H1 (cell line): ENCODE results near the gene CPM. TPM values are rescaled to one million over a fixed set of nuclear protein-coding genes. Genes with fewer than 3 reads are reported as not detected.

Experiments
- CTCF ChIA-PET: fragments of 300-600 bp; sonication (Branson Sonifier 250); formaldehyde crosslinking; loops from one replicate; lab custom pipeline; 2021; ENCODE audit not compliant: partially characterized antibody; lab: Charles Lee
- POLR2A ChIA-PET: fragments of 300-600 bp; sonication (Branson Sonifier 250); formaldehyde crosslinking; loops from one replicate; lab custom pipeline; 2021; ENCODE audit warnings: inconsistent platforms; ENCODE audit not compliant: partially characterized antibody; lab: Charles Lee
- DNase-seq, 2 experiments: peaks; one replicate each; pipeline versions ENCODE4 v3.0.0 to v3.0.0-alpha.2; 2010 to 2022; ENCODE audit warnings: low spot score in 2 of 2, low read depth in 1 of 2, mixed read lengths in 1 of 2
- FAIRE-seq: peaks from 2 replicates; lab custom pipeline; 2011; peaks lifted over from hg19 to GRCh38; lab: Jason Lieb, UNC
- H2AFZ ChIP-seq: 2 replicates; pipeline ENCODE4 v1.8.1; 2012; ENCODE audit warnings: low read length, inconsistent platforms
- H2AK5ac ChIP-seq: 2 replicates; pipeline ENCODE4 v1.6.1; 2013; ENCODE audit warnings: low read depth, low read length
- H2BK120ac ChIP-seq: replicated peaks from 2 replicates; pipeline ENCODE3; 2013; ENCODE audit warnings: low read depth, low read length, inconsistent platforms
- H2BK12ac ChIP-seq: 2 replicates; pipeline ENCODE4 v1.6.1; 2013; ENCODE audit warnings: low read depth, low read length
- H2BK15ac ChIP-seq: 2 replicates; pipeline ENCODE4 v1.6.1; 2013; ENCODE audit warnings: low read length
- H2BK20ac ChIP-seq: 2 replicates; pipeline ENCODE4 v1.6.1; 2013; ENCODE audit warnings: low read length
- H2BK5ac ChIP-seq: 2 replicates; pipeline ENCODE4 v1.6.1; 2013; ENCODE audit warnings: low read depth, low read length
- H3K14ac ChIP-seq: 2 replicates; pipeline ENCODE4 v1.6.1; 2013; ENCODE audit warnings: inconsistent platforms; ENCODE audit not compliant: insufficient read length
- H3K18ac ChIP-seq: 2 replicates; pipeline ENCODE4 v1.6.1; 2013; ENCODE audit warnings: low read length; ENCODE audit errors: extremely low read depth
- H3K23ac ChIP-seq: 2 replicates; pipeline ENCODE4 v1.6.1; 2013; ENCODE audit warnings: inconsistent platforms; ENCODE audit not compliant: insufficient read length
- H3K23me2 ChIP-seq: 2 replicates; pipeline ENCODE4 v1.6.1; 2013; ENCODE audit warnings: low read depth, low read length
- H3K27ac ChIP-seq: 2 replicates; pipeline ENCODE4 v1.6.1; 2011; ENCODE audit warnings: low read depth, low read length, inconsistent platforms
- H3K27me3 ChIP-seq, 4 experiments: replicated peaks in 1 of 4; 1 replicate in 1 of 4; 2 replicates in 3 of 4; pipeline versions ENCODE4 v1.6.1 to v1.8.1; 2011 to 2013; ENCODE audit warnings: low read length in 3 of 4, mild to moderate bottlenecking in 3 of 4, inconsistent platforms in 2 of 4, mixed read lengths in 2 of 4, moderate library complexity in 1 of 4; ENCODE audit not compliant: control insufficient read depth in 3 of 4, insufficient read depth in 3 of 4; ENCODE audit errors: extremely low read depth in 1 of 4
- H3K36me3 ChIP-seq, 4 experiments: 2 replicates each; pipeline versions ENCODE4 v1.6.1 to v1.8.1; 2011 to 2013; ENCODE audit warnings: mild to moderate bottlenecking in 4 of 4, low read length in 3 of 4, moderate library complexity in 2 of 4, control low read depth in 1 of 4, inconsistent platforms in 1 of 4; ENCODE audit not compliant: insufficient read depth in 4 of 4, control insufficient read depth in 2 of 4
- H3K4ac ChIP-seq: replicated peaks from 2 replicates; pipeline ENCODE3; 2013; ENCODE audit warnings: low read length, low read depth, mixed read lengths, inconsistent platforms; ENCODE audit not compliant: insufficient read length
- H3K4me1 ChIP-seq, 4 experiments: replicated peaks in 1 of 4; 1 replicate in 1 of 4; 2 replicates in 3 of 4; pipeline versions ENCODE4 v1.6.1 to v1.8.1; 2011 to 2013; ENCODE audit warnings: low read length in 3 of 4, inconsistent platforms in 2 of 4, mixed read lengths in 1 of 4; ENCODE audit not compliant: insufficient read depth in 4 of 4, control insufficient read depth in 3 of 4
- H3K4me2 ChIP-seq, 2 experiments: 2 replicates each; pipeline versions ENCODE4 v1.6.1 to v1.8.1; 2011 to 2013; ENCODE audit warnings: low read depth in 2 of 2, low read length in 2 of 2, control low read depth in 1 of 2, inconsistent platforms in 1 of 2, mild to moderate bottlenecking in 1 of 2; ENCODE audit not compliant: insufficient read depth in 1 of 2
- H3K4me3 ChIP-seq, 4 experiments: fragments of 200-600, 300-600 bp in 1 of 4; sonication (generic), shearing (Covaris generic), sonication (Bioruptor Twin) in 1 of 4; 2 replicates each; pipeline versions ENCODE4 v1.5.1 to v1.8.1; 2011 to 2016; ENCODE audit warnings: low read length in 4 of 4, low read depth in 3 of 4, control low read depth in 2 of 4, inconsistent platforms in 2 of 4, mild to moderate bottlenecking in 2 of 4, mixed read lengths in 1 of 4, moderate library complexity in 1 of 4; ENCODE audit not compliant: insufficient read depth in 2 of 4; ENCODE audit errors: extremely low read depth in 1 of 4
- H3K56ac ChIP-seq: replicated peaks from 2 replicates; pipeline ENCODE3; 2013; ENCODE audit warnings: low read depth, mild to moderate bottlenecking, mixed read lengths, low read length, inconsistent platforms; ENCODE audit not compliant: insufficient read length
- H3K79me1 ChIP-seq: 2 replicates; pipeline ENCODE4 v1.6.1; 2013; ENCODE audit warnings: low read depth, low read length, control low read depth
- H3K79me2 ChIP-seq, 2 experiments: 2 replicates each; pipeline versions ENCODE4 v1.6.1 to v1.8.1; 2012 to 2013; ENCODE audit warnings: low read length in 2 of 2, mild to moderate bottlenecking in 2 of 2, inconsistent platforms in 1 of 2; ENCODE audit not compliant: insufficient read depth in 2 of 2, control insufficient read depth in 1 of 2
- H3K9ac ChIP-seq, 4 experiments: replicated peaks in 1 of 4; 1 replicate in 1 of 4; 2 replicates in 3 of 4; pipeline versions ENCODE4 v1.6.1 to v1.8.1; 2011 to 2013; ENCODE audit warnings: low read depth in 3 of 4, low read length in 3 of 4, control low read depth in 2 of 4, mild to moderate bottlenecking in 2 of 4, moderate library complexity in 2 of 4, inconsistent platforms in 1 of 4; ENCODE audit errors: extremely low read depth in 1 of 4
- H3K9me3 ChIP-seq, 2 experiments: 2 replicates each; pipeline versions ENCODE4 v1.6.1 to v1.8.1; 2012 to 2013; ENCODE audit warnings: mild to moderate bottlenecking in 2 of 2, moderate library complexity in 2 of 2, control low read depth in 1 of 2, inconsistent platforms in 1 of 2, low read depth in 1 of 2, low read length in 1 of 2, mixed read lengths in 1 of 2; ENCODE audit not compliant: insufficient read depth in 2 of 2
- H4K20me1 ChIP-seq, 2 experiments: replicated peaks in 1 of 2; 2 replicates each; pipeline versions ENCODE3 to v1.8.1; 2011 to 2013; ENCODE audit warnings: inconsistent platforms in 2 of 2, low read length in 2 of 2, mild to moderate bottlenecking in 1 of 2; ENCODE audit not compliant: insufficient read depth in 2 of 2, control insufficient read depth in 1 of 2
- H4K5ac ChIP-seq: 2 replicates; pipeline ENCODE4 v1.6.1; 2013; ENCODE audit warnings: low read length, low read depth, mixed read lengths, inconsistent platforms; ENCODE audit not compliant: insufficient read length
- H4K8ac ChIP-seq: 2 replicates; pipeline ENCODE4 v1.8.0; 2013; ENCODE audit warnings: mild to moderate bottlenecking, moderate library complexity, low read length, inconsistent platforms; ENCODE audit not compliant: insufficient read depth; ENCODE audit errors: extremely low read depth
- H4K91ac ChIP-seq: replicated peaks from 2 replicates; pipeline ENCODE3; 2013; ENCODE audit warnings: low read length, mixed read lengths, inconsistent platforms; ENCODE audit not compliant: insufficient read length
- ATF3 ChIP-seq: IDR thresholded peaks from 2 replicates; pipeline ENCODE4 v1.6.1; 2011; ENCODE audit warnings: low read depth, mild to moderate bottlenecking, low read length; ENCODE audit not compliant: insufficient read depth
- BACH1 ChIP-seq: IDR thresholded peaks from 2 replicates; pipeline ENCODE4 v1.6.1; 2012; ENCODE audit warnings: low read length, improper control_type of control experiment
- EGR1 ChIP-seq: IDR thresholded peaks from 2 replicates; pipeline ENCODE4 v1.6.1; 2011; ENCODE audit warnings: low read depth, low read length, borderline replicate concordance
- GABPA ChIP-seq: IDR thresholded peaks from 2 replicates; pipeline ENCODE4 v1.6.1; 2011; ENCODE audit warnings: mild to moderate bottlenecking, low read length, moderate library complexity, borderline replicate concordance; ENCODE audit not compliant: insufficient read depth
- HDAC6 ChIP-seq: IDR thresholded peaks from one replicate; pipeline ENCODE4 v1.7.1; 2012; ENCODE audit warnings: low read depth, mild to moderate bottlenecking, inconsistent platforms, low read length, moderate library complexity
- JUN ChIP-seq: IDR thresholded peaks from 2 replicates; pipeline ENCODE4 v1.6.1; 2011; ENCODE audit warnings: low read depth, mild to moderate bottlenecking, improper control_type of control experiment, low read length
- KDM4A ChIP-seq: IDR thresholded peaks from one replicate; pipeline ENCODE4 v1.7.1; 2012; ENCODE audit warnings: low read depth, mild to moderate bottlenecking, moderate library complexity, low read length, inconsistent platforms; ENCODE audit not compliant: severe bottlenecking
- MAFK ChIP-seq: IDR thresholded peaks from 2 replicates; pipeline ENCODE4 v1.6.1; 2012; ENCODE audit warnings: low read depth, mild to moderate bottlenecking, improper control_type of control experiment, low read length
- MAX ChIP-seq: IDR thresholded peaks from 2 replicates; pipeline ENCODE4 v1.6.1; 2012; ENCODE audit warnings: inconsistent platforms
- RFX5 ChIP-seq: IDR thresholded peaks from 2 replicates; pipeline ENCODE4 v1.6.1; 2011; ENCODE audit warnings: low read depth, low read length, improper control_type of control experiment, borderline replicate concordance
- RXRA ChIP-seq: IDR thresholded peaks from 2 replicates; pipeline ENCODE4 v1.6.1; 2011; ENCODE audit warnings: low read depth, mild to moderate bottlenecking, low read length, moderate library complexity; ENCODE audit not compliant: insufficient read depth
- SRF ChIP-seq: IDR thresholded peaks from 2 replicates; pipeline ENCODE4 v1.6.1; 2011; ENCODE audit warnings: mild to moderate bottlenecking, low read depth, low read length, moderate library complexity
- SUZ12 ChIP-seq: fragments of 200-600 bp; sonication (generic); IDR thresholded peaks from 2 replicates; pipeline ENCODE4 v1.6.1; 2012; ENCODE audit warnings: mild to moderate bottlenecking, inconsistent platforms, low read length, moderate library complexity, mixed read lengths
- WGBS, 2 experiments: shearing (Covaris generic) in 1 of 2; methylation state at CpG; one replicate each; pipeline versions ENCODE4 v1.1.6 to v1.1.7; 2013 to 2015; ENCODE audit warnings: low lambda C conversion rate in 2 of 2, mixed read lengths in 2 of 2, inconsistent platforms in 1 of 2, low coverage in 1 of 2, missing lambda C conversion rate in 1 of 2; ENCODE audit not compliant: insufficient replicate concordance in 2 of 2, insufficient coverage in 1 of 2, insufficient read length in 1 of 2; ENCODE audit errors: extremely low coverage in 1 of 2, missing lambda C conversion rate in 1 of 2; 5-methylcytosine and 5-hydroxymethylcytosine counted together
- polyA plus RNA-seq, 7 experiments: library from polyadenylated mRNA; depleted of rRNA in 3 of 7; stranded (reverse) in 5 of 7; unstranded in 2 of 7; fragments of >200 nt in 5 of 7; fragments of 200-250 nt in 2 of 7; gene quantifications; 1 replicate in 5 of 7; 2 replicates in 1 of 7; 4 replicates in 1 of 7; pipeline versions ENCODE4 v1.2.1 to v1.2.3, GENCODE V29; 2011 to 2013; ENCODE audit warnings: missing spikeins in 2 of 7, mixed read lengths in 2 of 7
- total RNA-seq: library from RNA; stranded (reverse); fragmentation: NEBNext Ultra II Directional; extraction: Animal tissue kit (Norgen Biotek cat#: 25700); gene quantifications from 2 replicates; pipeline ENCODE4 v1.2.1, GENCODE V29; 2021

The CPM gene
- total and polyA plus RNA-seq, 2 of the 8 experiments (the other 6 are each of a cell fraction or from before 2014, with no cell fraction given): 0.33 to 3.1 TPM

DNA sequence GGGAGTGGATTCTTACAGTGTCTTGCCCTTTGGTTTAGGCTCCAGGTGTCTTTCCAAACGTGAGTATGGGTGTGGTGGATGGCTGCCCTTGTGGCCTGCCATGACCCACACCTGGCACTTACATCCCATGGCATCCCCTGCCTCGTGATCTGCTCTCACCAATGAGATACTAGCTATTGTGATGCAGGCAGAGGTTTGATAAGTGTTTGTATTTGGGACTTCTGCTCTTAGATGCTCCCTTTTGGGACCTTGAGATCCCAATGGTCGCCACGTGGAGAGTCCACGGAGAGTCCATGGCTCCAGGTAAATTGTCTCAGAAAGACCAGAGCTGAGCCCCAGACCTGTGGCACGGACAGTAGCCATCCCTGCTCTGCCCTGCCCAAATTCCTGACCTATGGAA lies 62.5 kb downstream of the CPM start:
- no peaks in the 10 kb centered on the region for H3K36me3 ChIP-seq
- H3K23me2 ChIP-seq: no peaks in the 10 kb centered on the region; the same call in 1 of the 2 replicates
- no peak overlapping the region for H3K56ac ChIP-seq
- H2BK12ac ChIP-seq: no peak overlapping the region
- H3K4me2 ChIP-seq: no peak overlapping the region
- no peak for DNase-seq
- H3K27ac ChIP-seq: no peak overlapping the region
- H2AFZ ChIP-seq: no peak overlapping the region
- ChIA-PET CTCF (interaction anchor here (0.6 to 4.0 kb wide), 11 partner anchors 9 to 1246 kb away, joined by 3 to 29 read pairs (median 4); no protein-coding TSS in a partner anchor), POLR2A (interaction anchor here (1.1 kb wide), 1 partner anchor 19 kb away, joined by 3 read pairs; no protein-coding TSS in a partner anchor)
- no peaks in the 10 kb centered on the region for H3K27me3 ChIP-seq
- H2BK15ac ChIP-seq: no peak overlapping the region
- no peak for FAIRE-seq
- H2BK20ac ChIP-seq: no peak overlapping the region
- H3K23ac ChIP-seq: no peak overlapping the region
- H4K20me1 ChIP-seq: no peaks in the 10 kb centered on the region
- no peak overlapping the region for H3K9ac ChIP-seq
- peaks cover 2 to 5% (median 4%) of the 10 kb centered on the region in 4 experiments; a peak in 3 of 7 replicates for H3K4me1 ChIP-seq
- no peaks in the 10 kb centered on the region for H3K79me2 ChIP-seq
- no peak overlapping the region for H4K8ac ChIP-seq
- no peak overlapping the region for H2AK5ac ChIP-seq
- no peaks in the 10 kb centered on the region for H3K79me1 ChIP-seq
- H4K91ac ChIP-seq: no peak overlapping the region
- no peaks in the 10 kb centered on the region for H3K9me3 ChIP-seq
- H4K5ac ChIP-seq: no peak overlapping the region
- H3K14ac ChIP-seq: no peak overlapping the region
- no peak overlapping the region for H3K18ac ChIP-seq
- H3K4me3 ChIP-seq: no peak overlapping the region
- H2BK5ac ChIP-seq: no peak overlapping the region
- no peak overlapping the region for H2BK120ac ChIP-seq
- no peak overlapping the region for H3K4ac ChIP-seq
- 90% methylated on average over 6 of the region's 6 CpGs; no CpG with 5 or more reads in 1 of the 2 experiments for WGBS, 2 experiments
- TF ChIP-seq HDAC6 (no peak), GABPA (no peak), SRF (no peak), KDM4A (no peak), BACH1 (no peak), MAFK (no peak), MAX (no peak), RFX5 (no peak), SUZ12 (no peak), RXRA (no peak), EGR1 (no peak), JUN (no peak), ATF3 (no peak)
